ENCODE data around the gene CASZ1.

The CASZ1 gene

GRCh38 chr1:10832703-10833102 lies 36.3 kb upstream of the CASZ1 start:
- Histone ChIP-seq H3K79me2 (ENCODE audit: insufficient read depth, low read length) (no peaks in the 10 kb centered on the region), H3K4me2 (ENCODE audit: low read depth, low read length, poor library complexity, severe bottlenecking) (no peak overlapping the region), H3K27me3 (ENCODE audit: low read length) (no peaks in the 10 kb centered on the region), H3K4me3 (ENCODE audit: insufficient read depth, low read length, poor library complexity, severe bottlenecking) (no peak overlapping the region), H3K9me3 (ENCODE audit: insufficient read depth, low read length) (no peaks in the 10 kb centered on the region), H3K9ac (ENCODE audit: low read length) (no peak overlapping the region), H4K20me1 (ENCODE audit: low read depth, low read length) (no peaks in the 10 kb centered on the region), H3K9me2 (replicated peaks; ENCODE audit: insufficient read depth, low read length) (no peaks in the 10 kb centered on the region), H3K36me3 (ENCODE audit: low read length) (no peaks in the 10 kb centered on the region), H3F3A (ENCODE audit: insufficient read depth) (no peaks in the 10 kb centered on the region), H3K27ac (ENCODE audit: low read depth, low read length) (no peak overlapping the region), H2AFZ (ENCODE audit: low read depth, low read length, severe bottlenecking) (no peak overlapping the region)
- TF ChIP-seq EZH2phosphoT487 (conservative IDR thresholded peaks at IDR 0.05; ENCODE audit: low read length) (no peak), CTCF (IDR thresholded peaks at IDR 0.05; ENCODE audit: insufficient read depth, low read length, poor library complexity, severe bottlenecking) (no peak)

GRCh38 chr1:10830961-10831668 lies 34.7 kb upstream of the CASZ1 start:
- Histone ChIP-seq H3K36me3 (ENCODE audit: low read length) (no peaks in the 10 kb centered on the region), H3K4me2 (ENCODE audit: low read depth, low read length, poor library complexity, severe bottlenecking) (no peak overlapping the region), H3F3A (ENCODE audit: insufficient read depth) (no peaks in the 10 kb centered on the region), H3K9ac (ENCODE audit: low read length) (no peak overlapping the region), H3K9me3 (ENCODE audit: insufficient read depth, low read length) (no peaks in the 10 kb centered on the region), H3K4me3 (ENCODE audit: insufficient read depth, low read length, poor library complexity, severe bottlenecking) (no peak overlapping the region), H3K27me3 (ENCODE audit: low read length) (no peaks in the 10 kb centered on the region), H3K79me2 (ENCODE audit: insufficient read depth, low read length) (no peaks in the 10 kb centered on the region), H2AFZ (ENCODE audit: low read depth, low read length, severe bottlenecking) (no peak overlapping the region), H3K27ac (ENCODE audit: low read depth, low read length) (no peak overlapping the region), H3K9me2 (replicated peaks; ENCODE audit: insufficient read depth, low read length) (no peaks in the 10 kb centered on the region), H4K20me1 (ENCODE audit: low read depth, low read length) (no peaks in the 10 kb centered on the region)
- TF ChIP-seq EZH2phosphoT487 (conservative IDR thresholded peaks at IDR 0.05; ENCODE audit: low read length) (no peak), CTCF (IDR thresholded peaks at IDR 0.05; ENCODE audit: insufficient read depth, low read length, poor library complexity, severe bottlenecking) (no peak)

- H3K36me3 ChIP-seq (ENCODE audit: low read length) = no peaks in the 10 kb centered on the region
- H3K27ac ChIP-seq (ENCODE audit: low read depth, low read length) = no peak overlapping the region
- H3K79me2 ChIP-seq (ENCODE audit: insufficient read depth, low read length) = no peaks in the 10 kb centered on the region
- H3F3A ChIP-seq (ENCODE audit: insufficient read depth) = no peaks in the 10 kb centered on the region
- no peak overlapping the region for H3K9ac ChIP-seq (ENCODE audit: low read length)
- no peak overlapping the region for H2AFZ ChIP-seq (ENCODE audit: low read depth, low read length, severe bottlenecking)
- H3K27me3 ChIP-seq (ENCODE audit: low read length) = no peaks in the 10 kb centered on the region
- H3K4me3 ChIP-seq (ENCODE audit: insufficient read depth, low read length, poor library complexity, severe bottlenecking) = no peak overlapping the region
- no peaks in the 10 kb centered on the region for H4K20me1 ChIP-seq (ENCODE audit: low read depth, low read length)
- TF ChIP-seq CTCF (IDR thresholded peaks at IDR 0.05; ENCODE audit: insufficient read depth, low read length, poor library complexity, severe bottlenecking) (no peak), EZH2phosphoT487 (conservative IDR thresholded peaks at IDR 0.05; ENCODE audit: low read length) (no peak)
- H3K4me2 ChIP-seq (ENCODE audit: low read depth, low read length, poor library complexity, severe bottlenecking) = no peak overlapping the region
- H3K9me2 ChIP-seq (replicated peaks; ENCODE audit: insufficient read depth, low read length) = no peaks in the 10 kb centered on the region
- H3K9me3 ChIP-seq (ENCODE audit: insufficient read depth, low read length) = no peaks in the 10 kb centered on the region
Observed at GRCh38 chr1:10829965-10830515, 33.6 kb upstream of the CASZ1 start.
